ENCODE measurements around the gene NAPB. TPM values are rescaled to one million over a fixed set of nuclear protein-coding genes. Genes with fewer than 3 reads are reported as not detected.
A peak's percentile ranks its signal among the peaks of the same experiment; 100 is the strongest.

Gene NAPB
- total RNA-seq, 6 experiments from 2014 or later: 3.2 to 5.8 (median 4.9) TPM

DNA sequence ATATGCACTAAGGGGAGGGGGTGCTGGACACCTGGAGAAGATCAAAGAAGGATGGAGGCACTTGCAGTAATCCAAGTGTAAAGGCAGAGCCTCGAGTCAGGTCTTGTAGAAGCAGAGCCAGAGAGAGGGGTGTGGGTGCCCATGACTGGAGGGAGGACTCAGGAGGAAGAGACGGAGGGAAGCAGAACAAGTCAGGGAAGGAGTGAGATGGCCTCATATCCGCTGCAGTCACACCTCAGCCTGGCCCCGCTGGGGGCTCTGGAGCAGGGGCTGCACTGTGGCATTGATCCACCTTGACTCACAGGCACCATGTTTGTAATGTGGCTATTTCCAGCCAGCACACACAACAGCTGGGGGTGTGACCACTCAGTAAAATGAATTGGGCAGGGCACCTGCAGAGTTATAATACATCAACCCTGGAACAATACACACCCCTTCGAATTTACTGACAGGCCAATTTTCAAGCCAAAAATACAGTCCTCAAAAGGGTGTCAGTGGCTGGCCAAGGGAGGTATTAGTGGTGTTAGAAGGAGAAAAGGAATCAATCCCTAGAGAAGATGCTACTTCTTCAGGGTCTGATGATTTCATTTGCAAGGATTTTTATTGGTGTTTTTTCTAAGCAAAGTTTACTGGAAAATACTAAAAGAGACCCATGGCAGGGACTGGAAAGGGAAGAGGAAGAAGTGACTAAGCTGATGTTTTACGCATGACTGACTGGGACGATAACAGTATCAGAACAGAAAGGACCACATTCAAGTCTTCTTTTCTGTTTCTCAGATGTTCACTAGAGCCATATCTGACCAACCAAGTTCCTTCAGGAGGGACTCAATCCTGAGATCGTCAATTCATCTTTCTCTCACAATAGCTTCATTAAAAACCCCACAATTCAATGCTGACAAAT, 89.6 kb downstream of the NAPB start:
- TF ChIP-seq POLR2A (IDR thresholded peaks at IDR 0.05): no peak
- TF ChIP-seq, protein P1, sequence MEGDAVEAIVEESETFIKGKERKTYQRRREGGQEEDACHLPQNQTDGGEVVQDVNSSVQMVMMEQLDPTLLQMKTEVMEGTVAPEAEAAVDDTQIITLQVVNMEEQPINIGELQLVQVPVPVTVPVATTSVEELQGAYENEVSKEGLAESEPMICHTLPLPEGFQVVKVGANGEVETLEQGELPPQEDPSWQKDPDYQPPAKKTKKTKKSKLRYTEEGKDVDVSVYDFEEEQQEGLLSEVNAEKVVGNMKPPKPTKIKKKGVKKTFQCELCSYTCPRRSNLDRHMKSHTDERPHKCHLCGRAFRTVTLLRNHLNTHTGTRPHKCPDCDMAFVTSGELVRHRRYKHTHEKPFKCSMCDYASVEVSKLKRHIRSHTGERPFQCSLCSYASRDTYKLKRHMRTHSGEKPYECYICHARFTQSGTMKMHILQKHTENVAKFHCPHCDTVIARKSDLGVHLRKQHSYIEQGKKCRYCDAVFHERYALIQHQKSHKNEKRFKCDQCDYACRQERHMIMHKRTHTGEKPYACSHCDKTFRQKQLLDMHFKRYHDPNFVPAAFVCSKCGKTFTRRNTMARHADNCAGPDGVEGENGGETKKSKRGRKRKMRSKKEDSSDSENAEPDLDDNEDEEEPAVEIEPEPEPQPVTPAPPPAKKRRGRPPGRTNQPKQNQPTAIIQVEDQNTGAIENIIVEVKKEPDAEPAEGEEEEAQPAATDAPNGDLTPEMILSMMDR (IDR thresholded peaks at IDR 0.05): no peak
- intact Hi-C loops (cut with DNase I): no loop called here
- ATAC-seq: peak in 2 of 4 donors; percentile 43 to 51

DNA sequence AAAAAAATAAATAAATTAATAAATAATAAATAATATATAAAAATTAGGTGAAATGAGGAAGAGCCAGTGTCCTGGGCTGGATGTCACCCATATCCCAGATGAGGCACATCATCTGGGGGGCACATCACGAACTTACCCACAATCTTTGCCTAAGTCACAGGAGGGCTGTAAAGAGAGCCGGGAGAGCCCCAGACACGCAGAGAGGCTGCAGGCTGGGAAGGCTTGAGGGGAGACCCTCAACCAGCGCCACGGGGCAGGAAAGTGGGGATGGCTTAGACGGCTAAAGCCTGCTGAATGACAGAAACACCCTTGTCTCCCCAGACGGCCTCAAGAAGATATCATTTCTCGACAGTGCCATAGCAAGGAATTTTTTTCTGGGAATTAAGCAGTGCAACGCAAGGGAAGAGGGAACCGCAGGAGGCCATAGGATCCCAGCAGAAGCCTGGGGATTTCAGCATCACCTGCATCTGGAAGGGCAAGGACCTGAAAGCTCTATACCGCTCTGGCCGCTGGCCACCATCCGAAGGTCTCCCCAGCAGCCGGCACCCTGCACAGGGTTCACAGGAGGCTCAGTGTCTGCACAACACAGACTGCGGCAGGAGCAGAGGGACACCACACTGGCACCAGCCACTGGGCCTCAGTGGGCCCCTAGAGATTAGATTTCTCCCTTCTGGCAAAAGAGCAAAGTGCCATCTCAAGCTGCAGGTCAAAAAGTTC, 93.5 kb downstream of the NAPB start:
- Histone ChIP-seq H3K27ac (no peak overlapping the region), H3K27me3 (no peaks in the 10 kb centered on the region), H3K36me3 (no peaks in the 10 kb centered on the region), H3K9me3 (no peaks in the 10 kb centered on the region), H3K4me1 (no peaks in the 10 kb centered on the region), H3K4me3 (no peak overlapping the region)
- TF ChIP-seq, protein P1 (IDR thresholded peaks at IDR 0.05): no peak
- TF ChIP-seq POLR2A (IDR thresholded peaks at IDR 0.05): no peak
- 100% methylated on average over 1 of the region's 15 CpGs for WGBS (ENCODE audit: insufficient coverage, low coverage, low lambda C conversion rate, missing lambda C conversion rate)
- intact Hi-C loops (cut with DNase I): no loop called here
- ATAC-seq (no peak), DNase-seq (no peak)

More for the DNA sequence above, 89.6 kb downstream of the NAPB start:
- no peak for DNase-seq
- Histone ChIP-seq H3K27ac (no peak overlapping the region), H3K27me3 (no peaks in the 10 kb centered on the region), H3K4me1 (no peaks in the 10 kb centered on the region), H3K36me3 (no peaks in the 10 kb centered on the region), H3K4me3 (no peak overlapping the region), H3K9me3 (no peaks in the 10 kb centered on the region)
- WGBS (ENCODE audit: insufficient coverage, low coverage, low lambda C conversion rate, missing lambda C conversion rate): 53% methylated on average over 7 of the region's 8 CpGs

DNA sequence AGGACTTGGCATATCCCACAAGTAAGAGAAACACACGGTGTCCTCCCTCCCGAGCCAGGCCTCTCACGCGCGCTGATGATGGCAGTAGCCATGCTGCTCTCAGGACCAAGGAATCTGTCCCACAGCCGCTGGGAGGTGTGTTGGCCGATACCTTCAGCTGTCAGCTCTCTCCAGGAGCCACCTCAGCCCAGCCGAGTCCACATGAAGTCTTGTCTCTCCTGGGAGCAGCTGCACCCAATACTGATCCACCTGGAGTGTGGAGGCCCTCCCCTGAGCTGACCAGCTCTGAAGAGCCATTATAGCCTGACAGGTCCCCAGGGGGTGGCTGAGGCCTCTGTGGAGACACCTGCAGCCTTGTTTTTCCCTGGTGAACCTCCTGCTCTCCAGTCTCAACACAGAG, 94.5 kb downstream of the NAPB start:
- DNase-seq (no peak), ATAC-seq (no peak)
- Histone ChIP-seq H3K27me3 (no peaks in the 10 kb centered on the region), H3K4me1 (no peaks in the 10 kb centered on the region), H3K4me3 (no peak overlapping the region), H3K27ac (no peak overlapping the region), H3K9me3 (no peaks in the 10 kb centered on the region), H3K36me3 (no peaks in the 10 kb centered on the region)
- intact Hi-C loops (cut with DNase I): no loop called here
- no peak for TF ChIP-seq POLR2A (IDR thresholded peaks at IDR 0.05)
- TF ChIP-seq, protein P1 (IDR thresholded peaks at IDR 0.05): no peak
- WGBS (ENCODE audit: insufficient coverage, low coverage, low lambda C conversion rate, missing lambda C conversion rate): no CpG with 5 or more reads among the region's 8 CpGs

DNA sequence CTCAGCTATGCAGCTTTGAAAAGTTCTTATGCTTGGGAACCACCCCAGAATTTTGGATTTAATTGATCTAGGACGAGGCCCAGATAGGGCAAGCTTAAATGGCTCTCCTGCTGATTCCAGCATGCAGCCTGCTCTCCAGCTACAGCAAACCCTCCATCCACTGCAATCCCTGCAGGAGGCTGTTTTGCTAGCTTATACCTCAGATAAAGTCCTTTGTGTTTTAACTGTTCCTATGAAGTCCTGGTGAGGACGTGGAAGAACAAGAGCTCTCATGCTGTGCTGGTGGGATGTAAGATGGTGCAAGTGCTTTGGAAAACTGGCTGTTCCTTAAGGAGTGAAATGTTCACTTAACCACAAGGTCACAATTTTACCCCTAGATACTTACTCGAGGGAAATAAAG, 96.2 kb downstream of the NAPB start:
- 52% methylated on average over 3 of the region's 3 CpGs for WGBS (ENCODE audit: insufficient coverage, low coverage, low lambda C conversion rate, missing lambda C conversion rate)
- H3K4me3 ChIP-seq: no peak overlapping the region
- DNase-seq: no peak
- no peaks in the 10 kb centered on the region for H3K4me1 ChIP-seq
- H3K27me3 ChIP-seq: no peaks in the 10 kb centered on the region
- no peak for TF ChIP-seq POLR2A (IDR thresholded peaks at IDR 0.05)
- TF ChIP-seq, protein P1 (IDR thresholded peaks at IDR 0.05): no peak
- H3K27ac ChIP-seq: no peak overlapping the region
- no peaks in the 10 kb centered on the region for H3K36me3 ChIP-seq
- no peak for ATAC-seq
- H3K9me3 ChIP-seq: no peaks in the 10 kb centered on the region
- intact Hi-C loops (cut with DNase I): no loop called here

Small RNA genes within 50 kb of the gene (small RNA-seq; reads per million reads assigned to genes)
- gene RF00019 (0 reads per million in 2 experiments), gene RNA5SP479 (0 reads per million in 2 experiments)

Other genes with a start within 250 kb of the NAPB start
- gene NXT1, start 70.7 kb downstream of the NAPB start, total RNA-seq: 10 to 100 TPM in 2 of 6 experiments, 1 to 10 TPM in 4; 3.8 to 11.2 (median 6.1) TPM
- 1 to 10 TPM; 3.5 to 9.6 (median 6.1) TPM for gene GZF1, start 59.3 kb downstream of the NAPB start, total RNA-seq
- not detected for gene CSTL1, start 18.2 kb upstream of the NAPB start, total RNA-seq
- not detected for gene CST11, start 31.4 kb upstream of the NAPB start, total RNA-seq
- not detected for gene CST8, start 69.6 kb upstream of the NAPB start, total RNA-seq
- gene CST9L, start 147.0 kb upstream of the NAPB start, total RNA-seq: not detected
- gene CST9, start 184.4 kb upstream of the NAPB start, total RNA-seq: not detected
- gene CST3, start 216.5 kb upstream of the NAPB start, total RNA-seq: 1,000 to 10,000 TPM in 1 of 6 experiments, 100 to 1,000 TPM in 5; 504 to 1,394 (median 638) TPM

Data from right lobe of liver (tissue), 6 donors.